ENCODE measurements around the gene OLR1. TPM values are rescaled to one million over a fixed set of nuclear protein-coding genes. Genes with fewer than 3 reads are reported as not detected.

The OLR1 gene
- total RNA-seq, 4 donors from 2014 or later = 0.19 to 51.2 (median 35.1) TPM; not detected in 1

DNA sequence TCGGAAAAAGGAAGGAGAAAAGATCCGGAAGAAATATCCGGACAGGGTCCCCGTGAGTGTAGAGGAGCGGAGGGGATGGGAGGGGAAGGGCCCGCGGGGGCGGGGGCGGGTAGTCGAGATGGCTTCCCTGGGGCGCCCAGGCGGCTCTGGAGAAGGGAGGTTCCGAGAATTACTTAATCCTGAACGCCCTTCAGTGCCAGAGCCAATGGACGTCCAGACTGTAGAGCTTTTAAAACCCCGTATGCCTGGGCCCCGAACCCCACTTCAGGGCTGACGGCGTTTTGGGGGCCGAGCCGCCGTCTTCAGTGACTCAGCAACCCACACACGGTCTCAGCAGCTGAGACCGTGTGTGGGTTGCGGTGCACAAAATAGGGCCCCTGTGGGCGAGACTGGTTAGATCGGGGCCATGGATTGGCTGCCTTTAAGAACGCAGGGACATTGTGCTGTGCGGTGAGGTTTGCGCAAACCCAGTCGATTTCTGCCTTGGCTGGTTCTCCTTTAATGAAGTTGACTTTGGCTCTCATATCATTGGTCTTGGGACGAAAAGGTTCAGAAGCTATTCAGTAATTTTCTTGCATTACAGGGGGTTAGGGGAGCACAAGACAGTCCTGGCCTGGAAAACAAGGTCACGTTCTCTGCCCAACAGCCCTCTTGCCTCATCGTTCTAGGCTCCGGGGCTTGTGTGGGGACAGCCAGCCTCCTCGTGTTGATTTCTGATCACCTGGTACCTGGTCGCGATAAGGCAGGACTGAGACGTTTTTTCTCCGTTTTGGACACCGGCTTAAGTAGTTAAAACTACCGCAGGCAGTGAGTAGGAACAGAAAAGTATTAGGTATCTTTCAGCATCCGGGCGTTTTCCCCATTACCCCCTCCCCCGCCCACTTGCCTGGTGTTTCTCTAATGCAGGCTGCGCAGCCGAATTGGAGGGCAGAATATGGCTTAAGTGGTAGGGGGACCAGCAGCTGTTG, 41.5 kb upstream of the OLR1 start:
- TF ChIP-seq, protein P1, sequence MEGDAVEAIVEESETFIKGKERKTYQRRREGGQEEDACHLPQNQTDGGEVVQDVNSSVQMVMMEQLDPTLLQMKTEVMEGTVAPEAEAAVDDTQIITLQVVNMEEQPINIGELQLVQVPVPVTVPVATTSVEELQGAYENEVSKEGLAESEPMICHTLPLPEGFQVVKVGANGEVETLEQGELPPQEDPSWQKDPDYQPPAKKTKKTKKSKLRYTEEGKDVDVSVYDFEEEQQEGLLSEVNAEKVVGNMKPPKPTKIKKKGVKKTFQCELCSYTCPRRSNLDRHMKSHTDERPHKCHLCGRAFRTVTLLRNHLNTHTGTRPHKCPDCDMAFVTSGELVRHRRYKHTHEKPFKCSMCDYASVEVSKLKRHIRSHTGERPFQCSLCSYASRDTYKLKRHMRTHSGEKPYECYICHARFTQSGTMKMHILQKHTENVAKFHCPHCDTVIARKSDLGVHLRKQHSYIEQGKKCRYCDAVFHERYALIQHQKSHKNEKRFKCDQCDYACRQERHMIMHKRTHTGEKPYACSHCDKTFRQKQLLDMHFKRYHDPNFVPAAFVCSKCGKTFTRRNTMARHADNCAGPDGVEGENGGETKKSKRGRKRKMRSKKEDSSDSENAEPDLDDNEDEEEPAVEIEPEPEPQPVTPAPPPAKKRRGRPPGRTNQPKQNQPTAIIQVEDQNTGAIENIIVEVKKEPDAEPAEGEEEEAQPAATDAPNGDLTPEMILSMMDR (IDR thresholded peaks at IDR 0.05) = no peak
- DNase-seq (ENCODE audit: low spot score) (peak; percentile 55), ATAC-seq (ENCODE audit: low FRiP score) (peak; percentile 57)

DNA sequence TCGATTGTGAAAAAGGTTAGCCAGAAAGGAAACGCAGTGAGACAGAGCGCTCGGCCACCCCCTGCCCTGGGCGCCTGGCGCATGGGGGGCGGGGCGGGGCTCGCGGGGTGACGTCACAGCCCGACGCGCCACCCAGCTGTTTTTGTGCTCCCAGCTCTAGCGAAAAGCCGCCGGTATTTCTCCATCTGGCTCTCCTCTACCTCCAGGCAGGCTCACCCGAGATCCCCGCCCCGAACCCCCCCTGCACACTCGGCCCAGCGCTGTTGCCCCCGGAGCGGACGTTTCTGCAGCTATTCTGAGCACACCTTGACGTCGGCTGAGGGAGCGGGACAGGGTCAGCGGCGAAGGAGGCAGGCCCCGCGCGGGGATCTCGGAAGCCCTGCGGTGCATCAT, 40.8 kb upstream of the OLR1 start, which contains the start of gene GABARAPL1:
TSS of gene GABARAPL1 (plus strand) at position 139 of the 393 bp plus-strand sequence. CDS start at position 392, 253 bp downstream.
- ATAC-seq (ENCODE audit: low FRiP score) = peak; percentile 88
- DNase-seq (ENCODE audit: low spot score) = peak; percentile 49
- TF ChIP-seq, protein P1 (IDR thresholded peaks at IDR 0.05) = no peak

DNA sequence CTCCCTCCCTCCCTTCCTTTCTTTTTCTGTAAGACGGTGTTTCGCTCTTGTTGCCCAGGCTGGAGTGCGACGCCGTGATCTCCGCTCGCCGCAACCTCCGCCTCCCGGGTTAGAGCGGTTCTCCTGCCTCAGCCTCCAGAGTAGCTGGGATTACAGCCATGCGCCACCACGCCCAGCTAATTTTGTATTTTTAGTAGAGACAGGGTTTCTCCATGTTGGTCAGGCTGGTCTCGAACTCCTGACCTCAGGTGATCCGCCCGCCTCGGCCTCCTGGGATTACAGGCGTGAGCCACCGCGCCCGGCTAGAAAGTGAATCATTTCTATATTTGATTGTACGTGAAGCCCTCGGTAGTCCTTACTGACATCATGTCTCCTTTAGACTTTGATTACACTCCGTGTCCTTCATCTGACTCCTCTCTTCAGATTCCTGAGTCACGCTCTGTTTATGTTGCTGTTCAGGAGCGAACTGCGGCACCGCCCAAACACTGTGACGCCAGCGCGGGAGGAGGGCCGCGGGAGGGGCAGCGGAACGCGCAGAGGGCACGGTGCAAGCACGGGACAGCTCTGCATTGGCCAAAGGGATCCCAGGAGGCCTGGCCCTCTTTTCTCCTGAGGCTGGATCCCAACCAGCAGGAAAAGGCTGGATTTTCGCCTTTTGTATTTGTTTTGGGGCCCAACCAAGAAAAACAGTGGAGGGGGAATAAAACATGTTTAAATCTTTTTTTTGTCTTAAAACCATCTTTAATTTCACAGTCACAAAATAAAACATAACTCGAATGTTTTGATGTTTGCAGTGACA, 40.2 kb upstream of the OLR1 start:
- DNase-seq (ENCODE audit: low spot score) (peak; percentile 86), ATAC-seq (ENCODE audit: low FRiP score) (peak; percentile 96)
- TF ChIP-seq, protein P1 (IDR thresholded peaks at IDR 0.05) = peak in 1 of 3 donors; percentile 23

DNA sequence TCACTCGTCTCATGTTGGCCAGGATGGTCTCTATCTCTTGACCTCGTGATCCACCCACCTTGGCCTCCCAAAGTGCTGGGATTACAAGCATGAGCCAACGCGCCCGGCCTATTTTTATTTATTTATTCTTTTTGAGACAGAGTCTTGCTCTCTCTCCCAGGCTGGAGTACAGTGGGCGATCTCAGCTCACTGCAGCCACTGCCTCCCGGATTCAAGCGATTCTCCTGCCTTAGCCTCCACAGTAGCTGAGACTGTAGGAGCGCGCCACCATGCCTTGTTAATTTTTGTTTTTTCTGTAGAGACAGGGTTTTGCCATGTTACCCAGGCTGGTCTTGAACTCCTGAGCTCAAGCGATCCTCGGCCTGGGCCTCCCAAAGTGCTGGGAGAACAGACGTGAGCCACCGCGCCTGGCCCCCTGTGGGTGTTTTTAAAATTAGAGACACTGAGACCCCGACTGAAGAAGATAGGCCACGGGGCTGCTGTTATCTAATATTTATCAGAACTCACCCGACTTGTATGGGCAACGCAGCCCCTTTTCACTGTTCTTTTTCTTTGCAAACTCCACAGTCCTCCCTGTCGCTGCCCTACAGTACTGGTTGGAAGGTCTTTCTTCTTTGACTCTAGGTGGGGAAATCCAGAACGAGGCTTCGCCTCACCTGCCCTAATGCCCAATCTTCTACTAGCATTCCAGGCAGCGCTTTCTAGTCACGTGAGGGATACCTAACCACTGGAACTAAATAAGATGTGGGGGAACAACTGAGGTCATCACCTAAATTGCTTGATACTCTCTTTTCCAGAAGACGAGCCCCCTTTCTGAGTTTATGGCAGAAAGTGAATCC, 39.4 kb upstream of the OLR1 start:
- TF ChIP-seq, protein P1 (IDR thresholded peaks at IDR 0.05) = no peak
- DNase-seq (ENCODE audit: low spot score) (no peak), ATAC-seq (ENCODE audit: low FRiP score) (no peak)

DNA sequence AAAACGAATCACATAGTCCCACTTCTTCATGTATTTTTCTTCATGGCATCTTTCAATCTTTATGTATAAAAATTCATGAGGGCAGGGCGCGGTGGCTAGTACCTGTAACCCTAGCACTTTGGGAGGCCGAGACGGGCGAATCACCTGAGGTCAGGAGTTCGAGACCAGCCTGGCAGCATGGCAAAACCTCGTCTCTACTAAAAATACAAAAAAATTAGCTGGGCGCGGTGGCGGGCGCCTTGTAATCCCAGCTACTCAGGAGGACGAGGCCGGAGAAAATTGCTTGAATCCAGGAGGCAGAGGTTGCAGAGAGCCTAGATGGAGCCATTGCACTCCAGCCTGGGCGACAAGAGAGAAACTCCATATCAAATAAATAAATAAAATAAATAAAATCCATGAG, 38.3 kb upstream of the OLR1 start:
- no peak for DNase-seq (ENCODE audit: low spot score)
- ATAC-seq (ENCODE audit: low FRiP score) = no peak
- TF ChIP-seq, protein P1 (IDR thresholded peaks at IDR 0.05) = no peak

DNA sequence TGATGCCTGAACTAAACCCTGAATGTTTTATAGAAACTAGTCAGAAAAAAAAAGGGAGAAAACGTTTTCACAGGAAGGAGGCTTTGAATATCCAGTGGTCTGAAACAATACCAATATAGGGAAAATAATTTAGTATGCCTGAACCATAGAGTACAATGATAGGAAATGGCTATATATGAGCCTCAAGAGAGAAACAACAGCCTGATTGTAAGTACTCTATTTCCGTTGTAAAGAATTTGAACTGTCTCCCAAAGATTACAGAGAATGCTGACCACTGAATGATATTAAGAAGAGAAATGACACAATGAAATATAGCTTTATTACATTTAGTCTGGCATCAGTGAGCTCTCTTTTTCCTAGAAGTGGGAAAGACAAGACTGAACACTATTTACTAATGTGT, 35.2 kb upstream of the OLR1 start:
- no peak for DNase-seq (ENCODE audit: low spot score)
- TF ChIP-seq, protein P1 (IDR thresholded peaks at IDR 0.05) = no peak
- ATAC-seq (ENCODE audit: low FRiP score) = no peak

Data from omental fat pad (tissue), 4 donors.